GM19238 (cell line): ENCODE results near the gene MMEL1.
"Not testable (repeated sequence)": the region's sequence is repeated elsewhere in the genome, so short reads cannot be mapped to it uniquely, and the experiment has no call there.

ENCODE experiments used
- DNase-seq: peaks from one replicate; pipeline ENCODE4 v3.0.0; 2011; ENCODE audit warnings: low spot score; ENCODE audit not compliant: insufficient read length

MMEL1 gene

DNA sequence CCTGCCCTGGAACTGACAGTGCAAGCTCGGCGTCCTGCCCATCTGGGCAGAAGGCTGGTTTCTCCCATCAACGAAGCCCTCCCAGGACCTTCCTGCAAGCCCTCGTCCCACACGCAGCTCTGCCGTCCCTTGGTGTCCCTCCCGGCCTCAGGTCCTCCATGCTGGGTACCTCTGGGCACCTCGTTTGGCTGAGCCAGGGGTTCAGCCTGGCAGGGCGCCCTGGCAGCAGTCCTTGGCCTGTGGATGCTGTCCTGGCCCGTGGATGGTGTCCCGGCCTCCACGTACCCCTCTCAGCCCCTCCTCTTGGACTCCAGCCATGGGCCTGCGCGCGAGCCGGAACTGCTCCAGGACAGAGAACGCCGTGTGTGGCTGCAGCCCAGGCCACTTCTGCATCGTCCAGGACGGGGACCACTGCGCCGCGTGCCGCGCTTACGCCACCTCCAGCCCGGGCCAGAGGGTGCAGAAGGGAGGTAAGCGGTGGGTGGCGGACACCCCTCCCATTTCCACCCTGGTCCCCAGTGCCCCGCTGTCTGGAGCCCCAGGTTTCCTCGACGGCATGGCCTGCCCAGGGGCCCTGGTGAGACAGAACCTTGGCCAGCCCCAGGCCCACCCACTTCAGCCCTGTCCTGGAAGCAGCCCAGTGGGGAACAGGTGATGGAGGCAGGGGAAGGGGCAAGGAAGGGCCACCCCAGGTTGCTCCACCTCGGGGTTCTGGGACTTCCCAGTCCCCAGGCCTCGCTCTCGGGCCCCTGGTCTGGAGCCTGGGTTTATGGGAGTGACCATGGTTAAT lies 73.1 kb downstream of the MMEL1 start:
- no peak for DNase-seq

DNA sequence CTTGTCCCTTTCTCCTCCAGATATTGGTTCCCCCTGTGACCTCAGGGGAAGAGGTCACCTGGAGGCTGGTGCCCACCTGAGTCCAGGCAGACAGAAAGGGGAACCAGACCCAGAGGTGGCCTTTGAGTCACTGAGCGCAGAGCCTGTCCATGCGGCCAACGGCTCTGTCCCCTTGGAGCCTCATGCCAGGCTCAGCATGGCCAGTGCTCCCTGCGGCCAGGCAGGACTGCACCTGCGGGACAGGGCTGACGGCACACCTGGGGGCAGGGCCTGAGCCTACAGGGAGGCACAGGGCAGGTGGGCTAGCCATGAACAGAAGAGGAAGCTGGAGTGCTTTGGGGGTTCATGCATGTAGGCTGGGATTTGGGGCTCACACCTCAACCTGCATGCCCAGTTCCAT lies 74.0 kb downstream of the MMEL1 start:
- DNase-seq: no peak

- no peak for DNase-seq
Measured at GRCh38 chr1:2558420-2558819, 74.4 kb downstream of the MMEL1 start.

DNA sequence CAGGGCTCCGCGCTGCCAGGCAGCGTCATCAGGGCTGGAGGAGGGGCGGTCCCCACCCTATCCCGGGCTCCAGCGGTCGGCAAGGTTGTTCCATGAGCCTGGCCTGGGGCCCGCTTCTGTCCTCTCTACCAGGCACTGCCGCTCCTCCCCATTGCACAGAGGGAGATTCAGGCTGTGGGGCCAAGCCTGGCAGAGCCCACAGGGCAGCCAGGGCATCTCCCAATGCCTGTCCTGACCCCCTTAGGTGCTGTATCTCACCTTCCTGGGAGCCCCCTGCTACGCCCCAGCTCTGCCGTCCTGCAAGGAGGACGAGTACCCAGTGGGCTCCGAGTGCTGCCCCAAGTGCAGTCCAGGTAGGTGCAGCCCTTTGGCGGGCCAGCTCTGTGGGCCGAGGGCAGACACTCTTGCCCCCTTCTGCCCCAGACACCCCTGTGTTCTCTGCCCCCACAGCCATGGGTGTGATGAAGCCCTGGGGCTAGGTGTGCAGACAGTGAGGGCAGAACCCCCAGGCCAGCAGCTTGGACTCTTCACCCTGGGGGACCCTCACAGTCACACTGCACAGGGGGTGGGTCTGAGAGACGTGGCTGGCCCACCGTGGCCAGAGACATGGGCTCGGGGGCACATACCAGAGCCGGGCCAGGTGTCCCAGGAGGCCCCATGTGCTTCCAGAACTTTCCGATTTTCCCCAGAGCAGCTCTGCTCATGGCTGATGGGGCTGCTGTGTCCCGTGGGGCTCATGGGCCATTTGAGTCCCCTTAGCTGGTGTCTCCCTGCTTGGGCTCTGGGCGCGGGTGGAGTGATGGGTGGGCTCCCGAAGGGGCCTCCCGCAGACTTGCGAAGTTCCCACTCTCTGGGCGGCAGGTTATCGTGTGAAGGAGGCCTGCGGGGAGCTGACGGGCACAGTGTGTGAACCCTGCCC lies 75.1 kb downstream of the MMEL1 start:
- DNase-seq: no peak

DNA sequence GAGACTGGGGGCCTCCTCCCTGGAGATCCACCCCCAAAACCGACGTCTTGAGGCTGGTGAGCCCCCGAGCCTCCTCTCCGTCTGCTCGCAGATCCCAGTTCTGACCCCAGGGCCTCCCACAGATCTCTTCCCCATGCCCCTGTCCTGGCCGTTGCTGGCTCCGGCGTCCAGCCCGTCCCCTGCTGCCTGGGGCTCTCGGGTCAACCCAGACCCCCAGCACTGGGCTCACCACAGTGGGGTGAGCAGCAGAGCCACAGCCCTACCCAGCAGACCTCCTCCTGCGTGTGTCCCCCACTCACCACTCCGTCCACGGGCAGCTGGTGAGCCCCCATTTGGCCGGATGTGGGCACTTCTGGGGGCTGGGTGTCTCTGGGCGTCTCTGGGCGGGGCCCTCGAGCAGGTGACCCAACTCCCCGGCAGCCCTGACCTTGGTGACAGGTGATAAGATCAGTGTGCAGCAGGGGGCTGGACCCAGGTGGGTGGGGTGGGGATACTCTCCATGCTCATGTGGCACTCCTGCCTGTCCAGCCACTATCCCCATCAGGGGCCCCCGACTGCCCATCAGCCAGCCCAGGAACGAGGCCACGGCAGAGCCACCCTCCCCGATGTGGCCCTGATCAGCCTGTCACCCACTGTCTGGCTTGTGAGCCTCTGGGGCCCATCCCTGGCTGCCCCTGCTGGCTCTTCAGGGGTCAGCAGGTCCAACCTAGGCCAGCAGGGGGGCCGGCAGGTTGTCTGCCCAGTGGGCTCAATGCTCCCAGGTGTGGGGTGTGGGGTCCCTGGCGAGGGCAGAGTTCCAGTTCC lies 75.9 kb downstream of the MMEL1 start:
- DNase-seq: peak; percentile 81

- DNase-seq: peak; percentile 96
Measured at GRCh38 chr1:2556277-2556677, 76.5 kb downstream of the MMEL1 start, which contains the start of gene TNFRSF14. TNFRSF14 (plus strand) TSS chr1:2556371; CDS start chr1:2556665, 294 bp downstream.

- DNase-seq: peak; percentile 74
Measured at GRCh38 chr1:2555634-2556276, 77.1 kb downstream of the MMEL1 start.

DNA sequence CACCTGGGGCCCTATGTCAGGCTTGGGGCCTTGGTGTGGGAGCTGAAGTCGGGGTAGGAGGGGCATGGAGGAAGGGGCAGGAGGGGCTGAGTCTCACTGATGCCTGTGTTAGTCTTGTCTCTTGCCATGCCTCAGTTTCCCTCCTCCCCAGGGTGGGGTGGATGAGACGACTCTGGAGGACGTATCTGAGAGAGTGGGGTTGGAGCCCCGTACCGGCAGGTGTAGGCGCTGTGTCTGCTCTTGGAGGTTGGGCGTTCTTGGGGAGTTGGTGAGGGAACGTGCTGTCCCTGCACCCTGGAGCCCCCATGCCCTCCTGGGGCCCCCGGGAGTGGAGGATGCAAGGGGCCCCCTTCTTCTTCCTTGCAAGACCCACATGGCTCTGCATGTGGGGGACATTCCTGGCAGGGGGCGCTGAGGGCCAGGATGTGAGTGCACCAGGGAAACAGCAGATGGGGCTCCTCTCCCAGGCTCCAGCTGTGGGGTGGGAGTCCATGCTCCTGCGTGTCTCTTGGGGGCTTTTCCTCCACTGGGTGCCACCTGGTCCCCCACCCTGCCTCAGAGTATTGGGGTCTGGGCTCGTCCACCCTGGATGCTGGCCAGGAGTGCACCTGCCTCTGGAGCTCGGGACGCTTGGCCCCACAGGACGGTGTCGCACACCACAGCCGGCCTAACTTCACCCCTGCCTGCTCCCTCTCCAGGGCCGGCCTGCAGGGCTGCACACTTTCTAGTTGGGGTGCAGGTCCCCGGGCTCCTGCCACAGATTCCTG lies 78.0 kb downstream of the MMEL1 start:
- DNase-seq: no peak

- DNase-seq: no peak
Measured at GRCh38 chr1:2553871-2554620, 78.8 kb downstream of the MMEL1 start.

DNA sequence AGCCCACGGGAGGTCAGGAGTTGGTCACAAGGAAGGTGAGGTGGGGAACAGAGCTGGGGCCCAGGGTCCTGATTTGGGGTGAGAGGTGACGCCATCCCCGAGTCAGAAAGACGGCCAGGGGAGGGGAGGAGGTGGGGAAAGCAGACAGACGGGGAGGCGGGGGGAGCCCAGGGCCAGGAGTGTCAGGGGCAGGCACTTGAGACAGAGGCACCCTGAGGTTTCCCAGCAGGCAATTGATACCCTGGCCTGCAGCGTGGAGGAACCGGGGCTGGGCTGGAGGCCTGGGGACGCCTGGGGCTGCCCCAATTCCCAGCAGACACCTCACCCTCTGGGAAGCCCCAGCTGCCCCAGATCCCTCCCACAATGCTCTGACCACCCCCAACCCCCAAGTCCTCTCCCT lies 79.7 kb downstream of the MMEL1 start:
- DNase-seq: not testable (repeated sequence)

DNA sequence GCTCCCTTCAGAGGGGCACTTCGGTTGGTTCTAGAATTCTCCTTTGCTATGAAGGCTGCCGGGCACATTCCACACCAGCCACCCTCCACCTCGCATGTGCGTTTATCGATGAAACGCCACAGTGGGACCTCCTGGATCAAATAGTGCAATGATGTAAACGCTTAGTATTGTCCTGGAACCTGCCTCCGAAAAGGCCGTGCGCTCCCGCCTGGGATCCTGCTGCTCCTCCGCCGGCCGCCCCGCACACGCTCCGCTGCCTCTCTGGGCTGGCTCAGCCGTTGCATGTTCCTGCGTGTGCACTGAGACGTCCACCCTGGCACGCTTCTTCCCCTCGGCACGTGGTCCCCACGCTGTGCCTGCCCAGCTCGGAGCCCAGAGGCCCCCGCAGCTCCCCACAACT lies 80.6 kb downstream of the MMEL1 start:
- no peak for DNase-seq

GRCh38 chr1:2551544-2551943 lies 81.3 kb downstream of the MMEL1 start:
- DNase-seq: not testable (repeated sequence)

- DNase-seq: not testable (repeated sequence)
Measured at GRCh38 chr1:2550309-2550861, 82.4 kb downstream of the MMEL1 start.

- not testable (repeated sequence) for DNase-seq
Measured at GRCh38 chr1:2549367-2550029, 83.3 kb downstream of the MMEL1 start.

DNA sequence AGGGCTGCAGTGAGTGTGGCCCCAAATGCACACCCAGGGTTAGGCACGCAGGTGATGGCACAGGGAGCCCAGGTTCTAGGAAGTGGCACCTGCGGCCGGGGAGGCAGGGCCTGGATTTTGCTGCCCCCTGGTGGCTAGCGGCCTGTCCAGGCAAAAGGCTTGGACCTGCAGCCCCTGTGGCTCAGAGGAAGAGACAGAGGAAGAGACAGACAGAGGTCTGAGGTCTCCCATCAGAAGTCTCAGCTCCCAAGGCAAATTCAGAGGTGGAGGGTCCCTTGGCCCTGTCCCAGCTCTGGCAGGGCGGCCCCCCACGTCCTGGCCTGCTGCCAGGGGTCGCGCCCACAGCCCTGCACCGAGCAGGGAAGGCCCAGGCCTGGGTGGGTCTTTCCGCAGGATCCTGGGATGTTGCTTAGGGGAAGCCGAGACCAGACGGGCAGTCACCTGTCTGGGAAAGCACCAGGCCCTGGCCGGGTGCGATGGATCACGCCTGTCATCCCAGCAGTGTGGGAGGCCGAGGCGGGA lies 84.7 kb downstream of the MMEL1 start:
- DNase-seq: peak; percentile 81

DNA sequence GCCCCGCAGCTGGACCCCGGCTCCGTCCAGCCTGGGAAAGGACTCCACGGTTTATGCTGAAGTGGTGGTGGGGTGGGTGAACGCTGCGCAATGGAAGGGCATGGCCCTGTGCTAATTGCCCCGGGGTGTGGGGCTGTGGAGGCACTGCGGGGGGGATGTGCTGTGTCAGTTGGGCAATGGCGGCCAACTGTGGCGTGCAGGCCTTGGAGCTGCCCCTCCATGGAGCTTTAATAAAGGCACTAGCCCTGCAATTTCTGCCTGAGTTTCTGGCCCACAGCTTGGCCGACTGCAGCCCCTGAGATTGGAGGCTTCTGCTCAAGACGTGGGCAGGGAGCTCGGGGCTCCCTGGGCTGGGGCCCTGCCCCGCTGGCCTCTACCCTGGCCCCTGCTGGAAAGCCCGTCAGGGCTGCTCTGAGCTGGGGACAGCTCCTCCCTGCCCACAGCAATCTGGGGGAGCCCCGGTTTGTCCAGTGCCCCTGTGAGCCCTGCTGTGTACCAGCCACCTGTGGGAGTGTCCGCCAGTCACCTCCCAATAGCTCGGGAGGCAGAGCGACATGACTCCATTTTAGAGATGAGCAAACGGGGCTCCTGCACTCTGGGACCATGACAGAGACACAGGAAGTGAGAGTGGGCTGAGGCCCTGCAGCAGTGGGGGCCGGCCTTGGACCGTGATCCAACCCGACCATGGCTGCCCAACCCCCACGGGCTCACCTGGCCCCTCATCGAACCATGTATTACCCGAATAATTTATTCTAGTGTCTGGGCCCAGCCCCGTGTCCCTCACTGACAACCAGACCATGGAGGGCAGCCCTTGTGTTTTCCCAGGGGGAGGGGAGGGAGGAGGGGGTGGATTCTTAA lies 85.4 kb downstream of the MMEL1 start:
- DNase-seq: peak; percentile 66

DNA sequence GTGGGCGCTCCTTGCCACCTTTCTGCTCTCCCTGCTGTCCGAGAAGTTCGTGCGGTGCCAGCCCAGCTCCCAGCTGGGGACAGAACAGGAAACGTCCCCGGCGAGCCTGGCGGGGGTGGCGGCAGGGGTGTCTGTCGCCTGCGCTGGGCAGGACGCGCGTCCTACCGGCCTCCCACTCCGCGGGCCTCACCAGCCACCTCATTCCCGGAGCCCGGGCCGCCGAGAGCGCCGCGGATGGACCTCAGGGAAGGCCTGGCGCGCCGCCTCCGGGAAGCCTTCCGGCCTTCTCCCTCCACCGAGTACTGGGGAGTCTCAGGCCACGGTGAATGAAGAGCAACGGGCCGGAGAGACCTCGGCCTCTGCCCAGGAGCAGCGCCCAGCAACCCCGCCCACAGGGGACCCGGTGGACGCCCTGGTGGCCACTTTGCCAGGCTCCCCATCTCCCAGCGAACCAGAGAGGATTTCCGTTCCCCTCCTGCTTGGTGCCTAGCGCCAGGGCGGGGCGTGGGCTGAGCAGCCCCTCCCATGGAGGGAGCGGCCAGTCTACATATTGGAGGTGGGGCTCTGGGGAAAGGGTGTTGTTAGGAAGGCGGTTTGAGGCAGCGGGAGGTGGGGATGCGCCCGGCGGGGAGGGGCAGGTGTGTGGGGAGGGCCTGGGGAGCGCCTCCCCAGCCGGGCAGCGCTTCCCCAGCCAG lies 86.2 kb downstream of the MMEL1 start:
- DNase-seq: peak; percentile 89
